GM15510 (cell line): ENCODE results near the gene PLXNA2.

ENCODE experiments used
- POLR2A ChIP-seq: IDR thresholded peaks from 3 replicates; pipeline ENCODE4 v1.6.1; 2011; ENCODE audit warnings: borderline replicate concordance; ENCODE audit not compliant: insufficient read length; ENCODE audit errors: extremely low read depth

PLXNA2 gene

DNA sequence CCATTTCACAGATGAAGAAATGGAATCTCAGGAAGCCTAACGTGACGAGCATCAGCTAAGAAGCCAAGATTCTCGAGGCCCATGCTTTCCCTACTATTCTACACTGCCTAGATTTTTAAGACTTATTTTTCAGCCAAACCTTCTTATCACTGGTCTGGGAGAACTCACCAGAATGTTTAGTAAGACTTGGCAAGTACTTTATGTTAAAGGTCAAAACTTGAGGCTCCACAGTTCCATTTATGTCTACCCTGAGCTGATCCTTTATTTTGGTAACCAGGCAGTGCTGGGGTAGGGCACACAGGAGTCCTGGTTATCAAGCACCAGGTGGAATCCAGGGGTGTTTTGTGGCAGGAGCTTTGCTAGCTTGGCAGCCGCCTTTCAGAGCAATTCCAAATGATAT, 16.8 kb downstream of the PLXNA2 start:
- TF ChIP-seq POLR2A, result no peak

DNA sequence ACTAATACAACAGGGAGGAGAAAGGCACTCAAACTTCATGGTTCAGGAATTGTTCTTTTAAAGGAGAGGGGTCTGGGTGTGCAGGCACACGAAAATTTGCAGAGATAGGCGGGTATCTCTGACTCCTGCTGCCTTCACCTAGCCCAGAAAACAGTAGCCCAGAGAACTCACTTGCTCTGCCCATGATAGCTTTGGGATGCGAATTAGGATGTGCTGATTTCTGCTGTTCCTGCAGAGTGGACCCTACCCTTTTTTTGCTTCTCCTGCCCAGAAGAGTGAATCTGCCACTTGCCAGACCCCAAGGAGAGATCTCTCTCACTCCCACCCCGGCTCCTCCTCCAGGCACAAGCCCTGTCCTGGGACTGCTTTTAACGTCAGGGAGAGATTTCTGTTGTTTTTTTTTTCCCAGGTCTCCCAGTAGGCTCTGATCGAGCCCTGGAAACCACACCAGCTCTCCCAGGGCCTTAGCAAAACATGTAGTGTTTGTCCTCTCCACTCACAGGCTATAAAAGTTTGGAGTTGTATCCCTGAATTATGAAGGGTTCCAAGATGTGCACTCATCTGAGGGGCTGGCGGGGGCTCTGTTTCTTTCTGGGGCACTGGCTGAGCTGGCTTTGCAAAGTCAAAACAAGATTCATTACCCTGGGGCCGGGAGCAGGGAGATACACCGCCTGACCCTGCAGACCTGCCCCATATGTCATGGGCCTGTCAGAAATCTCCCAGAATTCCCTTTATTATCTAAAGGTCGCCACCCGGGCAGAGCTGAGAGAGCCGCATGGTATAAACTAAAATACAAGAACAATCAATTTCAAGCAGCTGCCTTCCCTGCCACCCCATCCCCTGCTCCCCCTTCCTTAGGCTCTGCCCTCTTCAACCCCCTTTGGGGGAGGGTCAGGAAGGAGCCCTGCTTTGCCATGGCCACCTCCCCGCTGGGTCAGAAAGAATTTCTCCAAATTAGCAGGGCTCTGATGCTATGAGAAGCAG, 17.9 kb downstream of the PLXNA2 start:
- TF ChIP-seq POLR2A, result no peak

DNA sequence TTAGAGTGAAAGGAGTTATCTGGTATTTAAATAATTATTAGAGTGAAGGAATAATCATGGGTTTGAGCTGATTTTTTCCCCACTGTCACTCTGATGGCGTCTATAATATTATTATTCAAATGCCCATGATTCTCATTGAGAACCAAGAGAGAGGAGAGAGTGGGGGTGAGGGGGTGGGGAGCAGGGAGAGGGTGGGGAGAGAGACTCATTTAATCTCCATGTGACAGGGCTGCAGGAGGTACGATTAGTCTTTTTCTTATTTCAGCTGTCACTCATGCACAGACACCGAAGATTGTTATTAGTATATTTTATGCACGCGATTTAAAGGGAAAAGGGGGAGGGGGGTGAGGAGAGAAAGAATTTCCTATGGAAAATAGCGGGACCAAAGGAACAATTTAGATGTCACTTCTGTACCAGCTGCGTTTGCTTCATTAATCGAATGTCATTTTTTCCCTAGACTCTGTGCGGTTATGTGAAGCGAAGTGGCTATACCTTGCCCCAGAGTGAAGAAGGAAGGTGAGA, 19.9 kb downstream of the PLXNA2 start:
- TF ChIP-seq POLR2A, result no peak

DNA sequence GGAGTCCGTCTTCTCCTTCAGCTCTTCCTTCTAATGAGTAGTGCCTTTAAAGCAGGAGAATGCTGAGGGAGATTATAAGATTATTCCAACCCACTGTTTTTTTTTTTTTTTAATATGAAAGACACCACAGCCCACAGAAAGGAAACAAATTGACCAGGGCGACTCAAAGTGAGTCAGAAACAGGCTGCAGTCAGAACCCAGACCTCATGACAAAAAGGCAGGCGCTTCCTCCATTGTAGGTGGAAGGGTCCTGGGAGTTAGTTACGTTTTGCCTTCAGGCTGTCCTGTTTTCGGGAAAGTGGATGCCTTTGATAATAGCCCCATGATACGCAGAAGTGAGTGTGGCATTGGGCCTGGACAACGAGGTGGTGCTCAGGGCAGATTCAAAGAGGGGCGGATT, 21.0 kb downstream of the PLXNA2 start:
- TF ChIP-seq POLR2A, result no peak

DNA sequence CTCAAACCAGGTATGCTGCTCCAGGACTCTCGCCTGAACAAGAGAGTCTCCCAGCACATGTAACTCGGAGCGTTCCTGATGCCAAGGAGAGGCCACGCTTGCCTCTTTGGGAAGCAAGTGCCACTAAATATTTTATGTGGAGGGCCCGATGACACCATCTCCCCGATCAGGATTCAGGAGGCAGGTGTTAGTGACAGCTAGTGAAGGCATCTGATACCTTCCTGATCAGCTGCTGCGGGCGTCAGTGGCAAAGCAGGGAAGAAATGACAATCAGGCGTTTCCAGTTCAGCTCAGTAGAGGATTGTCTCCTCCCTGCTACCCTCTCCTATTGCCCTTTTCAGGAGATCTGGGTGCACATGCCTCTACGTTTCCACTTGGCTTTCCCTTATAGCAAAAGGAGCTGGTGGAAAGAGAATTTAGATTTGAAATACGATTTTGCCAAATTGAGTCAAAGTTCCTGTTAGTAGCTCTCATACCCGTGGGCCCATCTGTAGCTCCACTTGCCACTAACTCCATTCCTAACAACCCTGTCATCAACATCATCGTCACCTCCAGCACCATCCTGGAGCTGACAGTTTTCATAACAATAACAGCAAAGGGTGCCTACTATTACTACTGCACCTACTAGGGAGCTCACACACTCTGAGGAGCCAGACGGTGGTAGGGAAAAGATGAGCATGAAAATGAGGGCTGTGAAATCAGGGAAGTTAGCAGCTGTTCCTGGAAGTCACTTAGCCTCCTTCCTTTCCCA, 21.6 kb downstream of the PLXNA2 start:
- no peak for TF ChIP-seq POLR2A

DNA sequence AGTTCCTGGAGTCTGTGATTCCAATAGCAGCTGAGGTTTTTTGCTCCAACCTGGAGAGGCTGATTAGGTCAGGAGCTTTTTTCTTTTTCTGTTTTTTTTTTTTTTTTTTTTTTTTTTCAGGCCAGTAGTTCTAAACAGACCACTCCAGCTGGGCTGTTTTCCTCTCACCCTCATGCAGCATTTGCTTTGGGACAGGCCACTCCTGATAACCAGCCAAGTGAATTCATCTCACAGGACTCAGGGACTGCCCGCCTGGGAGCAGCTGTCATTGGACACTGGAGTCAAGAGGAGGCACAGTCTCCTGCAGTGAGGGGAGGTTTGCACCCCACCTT, 22.9 kb downstream of the PLXNA2 start:
- TF ChIP-seq POLR2A, result no peak

DNA sequence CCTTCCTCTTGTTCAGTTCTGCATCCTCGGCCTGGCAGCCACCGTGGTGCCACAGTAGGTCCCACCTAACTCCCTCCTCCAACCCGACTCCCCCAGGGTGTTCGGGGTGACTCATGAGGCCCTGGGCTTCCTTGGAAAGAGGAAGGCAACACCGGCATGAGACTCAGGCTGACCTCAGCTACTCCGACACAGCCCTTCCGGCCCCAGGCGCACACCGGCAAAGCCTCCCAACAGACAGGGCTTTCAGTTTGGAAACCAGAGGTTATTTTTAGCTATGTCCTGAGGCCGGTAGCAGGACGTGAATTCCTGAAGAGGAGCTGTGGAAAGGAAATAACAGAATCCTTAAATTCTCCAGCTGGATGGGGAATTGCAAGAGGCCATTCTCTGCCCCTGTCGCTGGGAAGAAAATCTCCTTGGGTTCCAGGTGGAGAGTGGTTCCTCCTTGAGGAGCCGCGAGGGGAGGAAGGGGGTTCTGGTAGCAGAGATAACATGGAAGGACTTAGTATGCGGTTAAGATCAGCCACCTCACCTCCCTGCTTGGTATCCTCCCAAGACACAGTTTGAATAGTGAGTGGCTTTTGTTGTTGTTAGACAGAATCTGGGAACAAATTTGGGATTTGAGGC, 24.4 kb downstream of the PLXNA2 start:
- no peak for TF ChIP-seq POLR2A

DNA sequence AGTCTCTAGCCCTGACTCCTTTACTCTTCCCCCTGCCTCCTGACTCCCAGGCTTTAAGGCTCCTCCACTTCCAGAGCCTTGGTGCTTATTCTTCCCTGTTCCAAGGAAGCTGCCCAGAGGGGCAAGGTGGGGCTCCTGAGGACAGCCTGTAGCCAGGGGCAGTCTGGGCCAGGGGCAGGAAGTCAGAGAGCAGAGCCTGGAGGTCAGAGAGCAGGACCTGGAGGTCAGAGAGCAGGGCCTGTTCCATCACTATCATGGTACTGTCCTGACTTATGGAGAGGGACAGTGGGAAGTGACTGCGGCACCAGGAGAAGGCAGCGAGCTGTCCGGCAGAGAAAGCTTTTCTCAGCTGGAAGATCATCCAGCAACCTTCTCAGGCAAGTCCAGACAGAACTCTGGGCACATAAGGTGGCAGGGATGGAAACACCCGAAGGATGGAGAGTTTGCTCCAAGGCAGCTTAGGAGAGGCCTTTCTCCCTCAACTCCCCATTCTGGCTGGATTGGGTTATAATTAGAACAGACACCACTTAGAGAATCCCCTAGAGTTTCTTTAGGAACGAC, 25.0 kb downstream of the PLXNA2 start:
- TF ChIP-seq POLR2A, result no peak

DNA sequence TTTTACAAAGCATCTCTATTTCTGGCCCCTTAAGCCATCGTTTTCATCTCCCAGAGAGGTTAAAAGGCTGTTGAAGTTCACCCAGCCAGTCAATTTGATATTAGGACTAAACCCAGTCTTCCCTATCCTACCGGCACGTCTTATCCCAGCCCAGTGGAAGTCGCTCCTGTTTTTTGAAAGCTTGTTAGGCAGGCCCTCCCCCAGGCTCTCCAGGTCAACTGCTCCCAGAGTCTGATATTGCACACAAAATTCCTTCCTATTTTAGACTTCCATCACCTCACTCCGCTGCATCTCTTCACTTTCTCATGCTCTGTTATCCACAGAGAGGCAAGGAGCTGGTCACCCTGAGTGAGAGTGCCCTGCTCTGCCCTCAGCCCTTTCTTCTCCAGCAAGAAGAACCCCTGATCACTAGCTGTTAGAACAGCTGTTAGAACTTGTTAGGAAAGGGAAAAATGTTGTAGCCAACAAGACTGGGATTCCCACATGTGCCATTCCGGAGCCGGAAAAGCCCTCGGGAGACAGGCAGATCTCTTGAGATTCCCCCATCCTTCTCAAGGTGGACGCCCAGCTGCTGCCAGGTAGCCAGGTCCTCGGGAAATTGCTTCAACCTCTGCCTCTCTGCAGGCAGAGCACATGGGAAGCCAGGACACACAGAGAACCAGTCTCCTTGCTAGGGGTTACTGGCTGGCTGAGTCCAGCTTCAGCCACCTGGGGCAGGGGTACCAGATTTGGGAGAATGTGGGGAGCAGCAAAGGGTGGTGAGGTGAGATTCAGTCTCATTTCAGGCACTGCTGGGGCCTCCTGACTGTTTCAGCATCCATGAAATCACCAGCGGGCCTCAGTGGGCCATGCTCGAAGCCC, 25.7 kb downstream of the PLXNA2 start:
- TF ChIP-seq POLR2A, result no peak

DNA sequence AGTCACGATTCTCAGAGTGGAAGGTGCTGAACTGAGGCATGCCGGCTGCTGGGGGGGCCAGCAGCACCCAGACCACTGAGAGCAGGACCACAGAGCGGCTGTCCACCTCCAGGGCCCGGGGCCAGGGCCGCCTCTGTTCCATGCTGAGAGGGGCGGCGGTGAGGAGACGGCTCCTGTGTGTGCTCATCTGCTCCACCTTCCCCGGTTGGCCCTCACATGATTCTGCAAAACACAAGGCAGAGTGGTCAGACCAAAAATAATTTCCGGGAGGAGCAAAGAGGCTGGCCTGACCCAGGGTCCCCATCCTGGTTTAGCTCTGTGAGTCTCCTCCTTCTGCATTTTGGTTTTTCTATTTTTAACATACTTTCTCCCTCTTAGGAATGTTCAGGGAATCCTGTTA, 26.4 kb downstream of the PLXNA2 start:
- no peak for TF ChIP-seq POLR2A

DNA sequence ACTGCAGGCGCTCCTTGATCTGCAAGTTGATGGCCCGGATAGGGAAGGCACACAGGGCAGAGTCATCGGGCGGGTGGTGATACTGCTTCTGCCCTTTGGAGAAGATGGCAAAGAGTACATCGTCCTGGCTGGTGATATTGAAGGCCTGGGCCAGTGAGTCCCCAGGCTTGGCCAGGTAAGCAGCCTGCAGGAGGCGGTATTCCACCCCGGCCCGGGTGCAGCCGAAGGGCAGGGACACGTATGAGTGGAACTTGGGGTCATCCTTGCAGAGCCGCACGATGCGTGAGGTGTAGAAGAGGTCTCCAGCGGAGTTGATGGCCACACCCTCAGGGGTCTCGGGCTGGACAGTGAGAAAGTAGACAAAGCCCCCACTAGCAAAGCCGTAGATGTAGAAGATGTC, 27.4 kb downstream of the PLXNA2 start:
- no peak for TF ChIP-seq POLR2A

DNA sequence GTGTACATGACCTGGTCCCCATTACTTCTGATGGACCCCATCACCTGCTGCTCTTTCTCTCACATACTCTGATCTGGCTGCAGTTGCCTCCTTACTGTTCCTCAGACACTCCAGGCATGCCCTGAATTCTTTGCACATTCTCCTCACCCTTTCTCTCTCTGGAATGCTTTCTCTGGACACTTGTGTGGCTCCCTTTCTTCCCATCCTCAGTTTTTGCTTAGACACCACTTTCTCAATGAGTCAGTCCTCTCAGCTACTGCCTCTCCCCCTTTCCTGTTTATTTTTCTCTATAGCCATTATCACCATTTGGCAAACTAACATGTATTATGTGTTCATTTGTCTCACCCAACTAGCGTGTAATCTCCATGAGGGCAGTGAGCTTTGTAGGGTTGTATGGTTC, 28.1 kb downstream of the PLXNA2 start:
- no peak for TF ChIP-seq POLR2A

DNA sequence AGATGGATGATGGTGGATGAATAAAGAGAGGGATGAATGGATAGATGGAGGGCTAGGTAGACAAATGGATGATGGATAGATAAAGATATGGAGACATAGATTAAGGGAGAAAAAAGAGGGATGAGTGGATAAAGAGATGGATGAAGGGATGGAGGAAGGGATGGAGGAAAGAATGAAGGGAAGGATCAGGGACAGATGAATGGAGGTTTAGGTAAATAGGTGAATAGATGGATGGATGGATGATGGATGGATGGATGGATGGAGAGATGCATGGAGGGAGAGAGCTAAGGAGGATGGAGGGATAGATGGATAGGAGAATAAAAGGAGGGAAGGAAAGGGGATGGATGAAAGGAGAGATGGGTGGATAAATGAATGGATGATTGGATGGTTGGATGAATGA, 28.8 kb downstream of the PLXNA2 start:
- TF ChIP-seq POLR2A, result no peak

DNA sequence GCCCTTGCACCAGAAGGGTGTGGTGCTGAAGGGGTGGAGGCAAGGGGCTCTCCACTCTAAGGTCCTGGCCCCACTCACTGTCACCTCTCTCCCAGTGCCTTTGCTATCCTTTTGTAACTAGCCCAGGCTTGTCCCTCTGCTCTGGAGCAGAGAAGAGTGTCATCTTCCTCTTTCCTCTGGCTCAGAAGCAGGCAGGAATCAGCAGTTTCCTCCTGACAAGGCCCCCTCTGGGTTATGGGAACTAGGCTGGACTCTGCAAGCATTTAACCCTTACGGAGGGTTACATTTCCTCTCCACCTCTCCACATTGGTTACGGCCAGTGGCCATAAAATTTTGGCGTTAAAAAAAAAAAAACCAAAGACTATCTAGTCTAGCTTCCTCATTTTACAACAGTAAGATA, 30.4 kb downstream of the PLXNA2 start:
- TF ChIP-seq POLR2A, result no peak
